ENCODE measurements around the gene SMOC2. TPM values are rescaled to one million over a fixed set of nuclear protein-coding genes. Genes with fewer than 3 reads are reported as not detected.

Gene SMOC2
- polyA plus RNA-seq, 3 donors: not detected

DNA sequence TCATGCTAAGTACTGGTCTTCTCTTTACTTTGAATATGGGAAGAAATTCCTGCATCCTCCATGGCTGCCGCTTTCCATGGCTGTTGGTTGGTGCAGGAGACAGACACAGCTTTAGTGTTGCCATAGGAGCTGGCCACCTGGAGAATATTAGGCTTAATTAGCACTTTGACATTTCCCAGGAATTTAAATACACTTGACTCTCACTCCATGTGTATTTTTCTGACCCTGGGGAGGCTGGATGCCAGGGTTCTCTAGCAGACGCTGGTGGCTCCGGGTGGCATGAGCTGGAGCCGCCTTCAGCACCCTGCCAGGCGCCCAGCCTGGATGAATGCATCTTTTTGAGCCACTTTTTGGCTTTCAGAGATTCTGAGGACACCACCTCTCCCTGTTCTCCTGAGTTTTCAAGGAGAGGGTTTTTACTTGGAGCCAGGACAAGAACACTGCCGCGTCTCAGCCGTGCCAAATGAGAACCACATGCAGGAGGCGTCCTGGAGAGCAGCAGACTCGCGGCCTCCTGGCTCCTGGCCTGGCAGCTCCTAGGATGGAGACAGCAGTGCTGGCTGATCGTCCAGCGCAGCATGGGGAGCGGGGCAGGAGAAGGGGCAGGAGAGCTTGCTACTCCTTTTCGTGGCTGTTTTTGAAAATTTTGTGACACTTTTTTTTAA, 258.8 kb downstream of the SMOC2 start:
- no peak for DNase-seq
- peaks cover 0 to 1% (median 0%) of the 10 kb centered on the region in 3 donors for H3K27me3 Mint-ChIP-seq (ENCODE audit: low read depth in 3 of 3)
- H3K27me3 ChIP-seq (ENCODE audit: control insufficient read depth in 2 of 2, insufficient read depth in 2 of 2, low read length in 2 of 2): no peaks in the 10 kb centered on the region
- peaks cover 6 to 33% (median 18%) of the 10 kb centered on the region in 7 donors for H3K9me3 Mint-ChIP-seq
- H3K4me1 Mint-ChIP-seq: no peaks in the 10 kb centered on the region
- H3K4me3 ChIP-seq (replicated peaks in 1 of 3; ENCODE audit: low read depth in 2 of 3, low read length in 3 of 3): no peak overlapping the region
- H3K9me3 ChIP-seq (replicated peaks in 1 of 2; ENCODE audit: control insufficient read depth in 1 of 2, insufficient read depth in 1 of 2, low read length in 2 of 2): peaks cover 16 to 36% of the 10 kb centered on the region in 2 donors
- H3K9ac ChIP-seq (ENCODE audit: insufficient read depth, low read length, poor library complexity, severe bottlenecking): no peak overlapping the region
- no peak overlapping the region for H3K4me3 Mint-ChIP-seq
- H3K4me2 ChIP-seq (replicated peaks; ENCODE audit: extremely low read depth, low read length, poor library complexity, severe bottlenecking): no peak overlapping the region
- TF ChIP-seq, protein P1, sequence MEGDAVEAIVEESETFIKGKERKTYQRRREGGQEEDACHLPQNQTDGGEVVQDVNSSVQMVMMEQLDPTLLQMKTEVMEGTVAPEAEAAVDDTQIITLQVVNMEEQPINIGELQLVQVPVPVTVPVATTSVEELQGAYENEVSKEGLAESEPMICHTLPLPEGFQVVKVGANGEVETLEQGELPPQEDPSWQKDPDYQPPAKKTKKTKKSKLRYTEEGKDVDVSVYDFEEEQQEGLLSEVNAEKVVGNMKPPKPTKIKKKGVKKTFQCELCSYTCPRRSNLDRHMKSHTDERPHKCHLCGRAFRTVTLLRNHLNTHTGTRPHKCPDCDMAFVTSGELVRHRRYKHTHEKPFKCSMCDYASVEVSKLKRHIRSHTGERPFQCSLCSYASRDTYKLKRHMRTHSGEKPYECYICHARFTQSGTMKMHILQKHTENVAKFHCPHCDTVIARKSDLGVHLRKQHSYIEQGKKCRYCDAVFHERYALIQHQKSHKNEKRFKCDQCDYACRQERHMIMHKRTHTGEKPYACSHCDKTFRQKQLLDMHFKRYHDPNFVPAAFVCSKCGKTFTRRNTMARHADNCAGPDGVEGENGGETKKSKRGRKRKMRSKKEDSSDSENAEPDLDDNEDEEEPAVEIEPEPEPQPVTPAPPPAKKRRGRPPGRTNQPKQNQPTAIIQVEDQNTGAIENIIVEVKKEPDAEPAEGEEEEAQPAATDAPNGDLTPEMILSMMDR (IDR thresholded peaks at IDR 0.05): no peak
- H3K36me3 Mint-ChIP-seq: no peaks in the 10 kb centered on the region
- no peaks in the 10 kb centered on the region for H4K20me1 ChIP-seq (ENCODE audit: insufficient read depth, low read length)
- no peak overlapping the region for H2AFZ ChIP-seq (ENCODE audit: insufficient read depth, low read depth, low read length, poor library complexity, severe bottlenecking)
- no peaks in the 10 kb centered on the region for H3K79me2 ChIP-seq (ENCODE audit: insufficient read depth, low read length)
- intact Hi-C loops (cut with micrococcal nuclease): no loop called here
- WGBS (ENCODE audit: insufficient coverage): 94% methylated on average over 11 of the region's 15 CpGs
- H3K4me1 ChIP-seq (ENCODE audit: control insufficient read depth in 1 of 2, insufficient read depth in 2 of 2, low read length in 2 of 2): no peaks in the 10 kb centered on the region
- H3K27ac ChIP-seq (ENCODE audit: low read depth in 1 of 2, low read length in 2 of 2): no peak overlapping the region
- H3K27ac Mint-ChIP-seq: no peak overlapping the region
- H3K36me3 ChIP-seq (replicated peaks in 1 of 2; ENCODE audit: control insufficient read depth in 1 of 2, insufficient read depth in 2 of 2, low read length in 2 of 2): no peaks in the 10 kb centered on the region

DNA sequence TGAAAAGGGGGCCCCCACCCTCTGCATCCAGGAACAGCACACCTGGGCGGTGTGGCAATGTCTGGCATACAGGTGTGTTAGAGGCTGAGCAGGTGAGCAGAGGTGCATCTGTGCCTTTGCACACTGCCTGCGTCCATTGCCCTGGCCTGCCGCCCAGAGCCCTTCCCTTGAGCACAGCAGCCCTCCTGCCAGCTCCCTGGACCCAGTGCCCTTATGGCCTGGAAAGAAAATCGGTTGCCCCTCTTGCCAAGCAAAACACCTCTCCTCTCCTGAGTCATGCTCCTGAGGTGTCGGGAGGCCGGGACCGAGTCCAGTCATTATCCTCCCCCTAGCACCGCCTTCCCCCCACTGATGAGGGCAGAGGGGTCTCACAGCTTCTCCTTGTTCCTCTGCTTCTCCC, 259.9 kb downstream of the SMOC2 start:
- H3K36me3 Mint-ChIP-seq: no peaks in the 10 kb centered on the region
- Histone ChIP-seq H3K4me1 (ENCODE audit: control insufficient read depth in 1 of 2, insufficient read depth in 2 of 2, low read length in 2 of 2) (no peaks in the 10 kb centered on the region), H3K9me3 (replicated peaks in 1 of 2; ENCODE audit: control insufficient read depth in 1 of 2, insufficient read depth in 1 of 2, low read length in 2 of 2) (peaks cover 16 to 40% of the 10 kb centered on the region in 2 donors), H3K27ac (ENCODE audit: low read depth in 1 of 2, low read length in 2 of 2) (no peak overlapping the region), H4K20me1 (ENCODE audit: insufficient read depth, low read length) (no peaks in the 10 kb centered on the region), H3K27me3 (ENCODE audit: control insufficient read depth in 2 of 2, insufficient read depth in 2 of 2, low read length in 2 of 2) (no peaks in the 10 kb centered on the region), H3K4me3 (replicated peaks in 1 of 3; ENCODE audit: low read depth in 2 of 3, low read length in 3 of 3) (no peak overlapping the region), H3K9ac (ENCODE audit: insufficient read depth, low read length, poor library complexity, severe bottlenecking) (no peak overlapping the region), H3K79me2 (ENCODE audit: insufficient read depth, low read length) (no peaks in the 10 kb centered on the region), H3K4me2 (replicated peaks; ENCODE audit: extremely low read depth, low read length, poor library complexity, severe bottlenecking) (no peak overlapping the region), H2AFZ (ENCODE audit: insufficient read depth, low read depth, low read length, poor library complexity, severe bottlenecking) (no peak overlapping the region), H3K36me3 (replicated peaks in 1 of 2; ENCODE audit: control insufficient read depth in 1 of 2, insufficient read depth in 2 of 2, low read length in 2 of 2) (no peaks in the 10 kb centered on the region)
- no peak overlapping the region for H3K27ac Mint-ChIP-seq
- no peak overlapping the region for H3K4me3 Mint-ChIP-seq
- H3K27me3 Mint-ChIP-seq (ENCODE audit: low read depth in 3 of 3): peaks cover 0 to 1% (median 0%) of the 10 kb centered on the region in 3 donors
- 99% methylated on average over 7 of the region's 8 CpGs for WGBS (ENCODE audit: insufficient coverage)
- no peak for DNase-seq
- no peaks in the 10 kb centered on the region for H3K4me1 Mint-ChIP-seq
- peaks cover 10 to 35% (median 17%) of the 10 kb centered on the region in 7 donors for H3K9me3 Mint-ChIP-seq
- intact Hi-C loops (cut with micrococcal nuclease): no loop called here
- TF ChIP-seq, protein P1 (IDR thresholded peaks at IDR 0.05): no peak

Measured in CD14-positive monocyte (primary cell).